HepG2 (cell line): Measurements from ENCODE around the gene ZMYM4. TPM values are rescaled to one million over a fixed set of nuclear protein-coding genes. Genes with fewer than 3 reads are reported as not detected.

Source experiments
- IKZF4 ChIP-seq: sonication (generic); formaldehyde crosslinking; IDR thresholded peaks from 2 replicates; pipeline ENCODE4 v1.5.1; 2020; ENCODE audit warnings: borderline replicate concordance, mild to moderate bottlenecking, low read depth, missing genetic modification reagents; ENCODE audit errors: not compliant biosample characterization
- ZNF407 ChIP-seq: sonication (generic); formaldehyde crosslinking; IDR thresholded peaks from one replicate; pipeline ENCODE4 v1.5.1; 2020; ENCODE audit warnings: mild to moderate bottlenecking, missing genetic modification reagents; ENCODE audit errors: not compliant biosample characterization
- polyA plus RNA-seq, 8 experiments: library from polyadenylated mRNA; depleted of rRNA in 3 of 8; stranded (reverse) in 7 of 8; unstranded in 1 of 8; fragments of >200 nt; fragmentation: Illumina TruSeq in 4 of 8; extraction: Trizol in 4 of 8; gene quantifications; 2 replicates each; pipeline versions ENCODE4 v1.2.1 to v1.2.3, GENCODE V29; 2011 to 2016; ENCODE audit warnings: low read depth in 4 of 8, missing spikeins in 1 of 8, mixed read lengths in 1 of 8; ENCODE audit not compliant: insufficient read depth in 1 of 8
- total RNA-seq, 5 experiments: library from RNA; depleted of rRNA; stranded (reverse); fragments of >200 nt; fragmentation: Illumina TruSeq; extraction: Trizol; gene quantifications; 2 replicates each; pipeline ENCODE4 v1.2.3, GENCODE V29; 2016; ENCODE audit warnings: low read depth in 1 of 5
- TF ChIP-seq, protein P1 (sequence below): IDR thresholded peaks from 2 replicates; pipeline ENCODE4 v1.6.1; 2016

The ZMYM4 gene
- total and polyA plus RNA-seq, 2 of the 13 experiments (the other 11 are each of a cell fraction or from before 2014, with no cell fraction given) = 13.9 to 37.6 TPM

DNA sequence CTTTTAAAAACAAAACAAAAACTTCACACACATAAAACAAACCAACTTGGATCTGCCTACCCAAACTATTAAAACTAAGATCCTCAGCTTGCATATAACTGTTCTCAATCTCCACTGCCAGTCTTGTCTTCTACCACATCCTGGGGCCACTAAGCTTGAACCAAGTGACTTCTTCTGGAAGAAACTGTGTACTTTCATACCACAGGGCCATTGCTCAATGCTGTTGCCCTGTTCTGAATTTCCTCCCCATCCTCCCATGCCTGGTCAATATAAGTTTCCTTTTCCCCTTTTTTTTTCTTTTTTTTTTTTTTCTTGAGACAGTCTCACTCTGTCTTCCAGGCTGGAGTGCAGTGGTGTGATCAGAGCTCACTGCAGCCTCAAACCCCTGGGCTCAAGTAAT, 178.8 kb downstream of the ZMYM4 start (continued):
- TF ChIP-seq ZNF407 (CRISPR knock-in tag) (no peak), IKZF4 (CRISPR knock-in tag) (no peak)
- TF ChIP-seq, protein P1, sequence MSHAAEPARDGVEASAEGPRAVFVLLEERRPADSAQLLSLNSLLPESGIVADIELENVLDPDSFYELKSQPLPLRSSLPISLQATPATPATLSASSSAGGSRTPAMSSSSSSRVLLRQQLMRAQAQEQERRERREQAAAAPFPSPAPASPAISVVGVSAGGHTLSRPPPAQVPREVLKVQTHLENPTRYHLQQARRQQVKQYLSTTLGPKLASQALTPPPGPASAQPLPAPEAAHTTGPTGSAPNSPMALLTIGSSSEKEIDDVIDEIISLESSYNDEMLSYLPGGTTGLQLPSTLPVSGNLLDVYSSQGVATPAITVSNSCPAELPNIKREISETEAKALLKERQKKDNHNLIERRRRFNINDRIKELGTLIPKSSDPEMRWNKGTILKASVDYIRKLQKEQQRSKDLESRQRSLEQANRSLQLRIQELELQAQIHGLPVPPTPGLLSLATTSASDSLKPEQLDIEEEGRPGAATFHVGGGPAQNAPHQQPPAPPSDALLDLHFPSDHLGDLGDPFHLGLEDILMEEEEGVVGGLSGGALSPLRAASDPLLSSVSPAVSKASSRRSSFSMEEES = no peak
